Measurements from ENCODE around the gene DYNLT2B.
"Not testable (repeated sequence)": the region's sequence is repeated elsewhere in the genome, so short reads cannot be mapped to it uniquely, and the experiment has no call there.

DYNLT2B gene

DNA sequence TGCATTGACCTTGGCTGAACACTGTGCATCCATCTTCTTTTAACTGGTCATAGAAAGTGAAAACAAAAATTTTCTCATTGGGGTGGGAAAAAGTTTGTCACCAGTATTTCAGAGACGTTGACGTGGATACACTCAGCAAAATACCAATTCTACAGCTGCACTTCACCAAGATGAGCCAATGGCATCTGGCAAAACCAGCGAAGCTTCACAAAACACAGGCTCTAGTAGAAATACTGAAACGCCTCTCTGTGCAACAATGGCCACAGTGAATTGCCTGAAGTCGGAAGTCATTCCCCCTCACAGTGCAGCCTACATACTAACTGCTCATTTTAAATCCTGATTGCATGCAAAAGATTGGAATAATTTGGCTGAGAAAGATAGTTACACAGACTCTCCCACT, 47.5 kb downstream of the DYNLT2B start:
- no peak for DNase-seq (ENCODE audit: low read depth)

DNA sequence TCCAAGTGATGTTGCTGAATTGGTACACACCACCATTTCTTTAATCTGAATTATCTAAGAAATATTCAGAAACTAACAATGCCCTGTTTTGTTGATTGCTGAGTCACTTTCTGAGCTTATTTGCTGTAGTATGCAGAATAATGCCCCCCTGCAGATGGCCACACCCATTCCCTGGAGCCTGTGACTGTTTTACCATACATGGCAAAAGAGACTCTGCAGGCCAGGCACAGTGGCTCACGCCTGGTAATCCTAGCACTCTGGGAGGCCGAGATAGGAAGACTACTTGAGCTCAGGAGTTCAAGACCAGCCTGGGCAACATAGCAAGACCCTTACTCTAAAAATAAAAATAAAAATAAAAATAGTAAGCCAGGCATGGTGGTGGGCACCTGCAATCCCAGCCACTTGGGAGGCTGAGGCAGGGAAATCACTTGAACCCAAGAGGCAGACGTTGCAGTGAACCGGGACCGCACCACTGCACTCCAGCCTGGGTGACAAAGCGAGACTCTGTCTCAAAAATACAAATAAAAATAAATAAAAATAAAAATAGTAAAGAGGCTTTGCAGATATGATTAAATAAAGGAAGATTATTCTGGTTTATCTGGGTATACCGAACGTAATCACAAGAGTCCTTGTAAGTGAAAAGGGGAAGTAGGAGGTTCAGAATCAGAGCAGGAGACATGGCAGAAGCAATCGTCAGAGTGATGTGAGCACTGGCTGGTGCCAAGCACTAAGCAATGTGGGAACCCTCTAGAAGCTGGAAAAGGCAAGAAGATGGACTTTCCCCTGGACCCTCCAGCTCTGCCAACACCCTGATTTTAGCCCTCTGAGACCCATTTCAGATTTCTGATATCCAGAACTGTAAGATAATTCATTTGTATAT, 49.5 kb downstream of the DYNLT2B start:
- peak; percentile 39 for DNase-seq (ENCODE audit: low read depth)

DNA sequence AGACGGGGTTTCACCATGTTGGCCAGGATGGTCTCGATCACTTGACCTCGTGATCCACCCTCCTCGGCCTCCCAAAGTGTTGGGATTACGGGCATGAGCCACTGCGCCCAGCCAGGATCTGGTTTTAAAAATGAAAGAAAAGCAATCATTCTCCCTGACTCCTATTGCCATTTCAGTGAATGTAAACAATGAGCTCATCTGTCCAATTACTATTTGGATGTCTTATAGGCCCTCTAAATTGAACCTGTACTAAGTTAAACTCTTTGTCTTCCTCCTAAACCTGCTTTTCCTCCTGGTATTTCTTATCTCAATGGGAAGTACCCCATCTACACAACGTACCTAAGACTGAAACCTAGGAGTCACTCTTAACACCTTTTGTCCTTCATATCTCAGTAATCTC, 54.2 kb downstream of the DYNLT2B start:
- DNase-seq (ENCODE audit: low read depth) = no peak

DNA sequence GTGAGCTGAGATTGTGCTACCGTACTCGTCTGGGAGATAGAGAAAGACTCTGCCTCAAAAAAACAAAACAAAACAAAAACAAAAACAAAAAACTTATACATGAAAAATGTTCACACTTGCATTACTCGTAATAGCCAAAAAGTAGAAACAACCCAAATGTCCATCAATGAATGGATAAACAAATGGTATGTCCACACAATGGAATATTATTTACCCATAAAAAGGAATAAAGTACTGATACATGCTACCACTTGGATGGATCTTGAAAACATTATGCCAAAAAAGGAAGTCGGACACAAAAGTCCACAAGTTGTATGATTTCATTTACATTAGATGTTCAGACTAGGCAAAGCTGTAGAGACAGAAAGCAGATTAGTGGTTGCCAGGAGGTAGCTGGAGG, 57.3 kb downstream of the DYNLT2B start:
- no peak for DNase-seq (ENCODE audit: low read depth)

DNA sequence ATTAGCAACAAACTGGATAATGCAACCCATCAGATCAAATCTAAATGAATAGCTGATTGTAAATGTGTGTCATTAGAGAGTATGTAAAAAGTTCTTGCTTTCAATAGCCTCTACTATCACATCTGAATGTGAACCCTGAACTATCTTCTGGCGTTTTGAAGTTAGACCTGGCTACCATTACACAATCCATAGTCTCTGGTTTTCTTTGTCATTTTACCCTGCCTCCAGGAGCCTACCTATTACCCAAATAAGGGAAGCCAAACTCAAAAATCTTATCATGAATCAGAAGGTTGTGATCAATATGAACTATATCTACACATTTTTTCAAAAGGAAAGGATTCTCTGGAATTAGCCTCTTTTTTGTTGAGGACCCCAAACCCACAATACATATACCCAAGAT, 62.3 kb downstream of the DYNLT2B start:
- no peak for DNase-seq (ENCODE audit: low read depth)

DNA sequence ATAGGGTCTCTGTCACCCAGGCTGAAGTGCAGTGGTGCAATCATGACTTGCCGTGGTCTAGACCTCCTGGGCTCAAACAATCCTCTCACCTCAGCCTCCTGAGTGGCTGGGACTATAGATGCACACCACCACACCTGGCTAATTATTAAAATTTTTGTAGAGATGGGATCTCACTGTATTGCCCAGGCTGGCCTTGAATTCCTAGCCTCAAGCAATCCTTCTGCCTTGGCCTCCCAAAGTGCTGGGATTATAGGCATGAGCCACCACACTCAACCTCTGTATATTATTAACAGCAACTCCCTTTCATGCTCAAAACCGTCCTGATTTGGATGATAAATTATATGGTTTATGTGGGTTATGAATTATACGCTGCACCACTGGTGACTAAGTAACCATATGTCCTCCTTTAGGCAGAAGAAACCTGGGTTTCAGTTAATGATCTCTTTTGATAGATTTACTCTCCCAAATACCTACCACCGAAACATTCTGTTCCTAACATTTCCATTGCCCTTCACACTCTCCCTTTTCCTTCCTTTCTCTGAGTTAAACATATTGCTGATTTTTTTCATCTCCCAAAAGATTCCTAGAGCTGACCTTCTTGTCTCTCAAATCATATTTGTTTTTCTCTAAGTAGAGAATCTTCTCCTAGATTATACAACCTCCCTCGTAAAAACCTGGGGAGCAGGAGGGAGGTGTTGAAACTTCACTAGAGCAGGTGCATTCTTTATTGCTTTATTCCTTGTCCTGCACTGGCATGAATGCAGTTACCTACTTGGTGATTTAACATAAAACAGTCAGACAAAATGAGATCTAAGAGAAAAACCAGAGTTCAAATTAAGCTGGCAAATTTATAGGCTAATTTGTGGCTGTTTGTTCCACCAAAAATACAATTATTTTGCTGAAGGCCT, 63.4 kb downstream of the DYNLT2B start:
- DNase-seq (ENCODE audit: low read depth) = no peak

DNA sequence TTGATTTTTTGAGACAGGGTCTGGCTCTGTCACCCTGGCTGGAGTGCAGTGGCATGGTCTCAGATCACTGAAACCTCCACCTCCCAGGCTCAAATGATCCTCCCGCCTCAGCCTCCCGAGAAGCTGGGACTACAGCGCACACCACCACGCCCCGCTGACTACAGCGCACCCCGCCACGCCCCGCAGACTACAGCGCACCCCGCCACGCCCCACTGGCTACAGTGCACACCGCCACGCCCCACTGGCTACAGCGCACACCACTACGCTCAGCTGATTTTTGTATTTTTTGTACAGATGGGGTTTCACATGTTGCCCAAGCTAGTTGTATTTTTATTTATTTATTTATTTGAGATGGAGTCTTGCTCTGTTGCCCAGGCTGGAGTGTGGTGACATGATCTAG, 66.1 kb downstream of the DYNLT2B start:
- no peak for DNase-seq (ENCODE audit: low read depth)

DNA sequence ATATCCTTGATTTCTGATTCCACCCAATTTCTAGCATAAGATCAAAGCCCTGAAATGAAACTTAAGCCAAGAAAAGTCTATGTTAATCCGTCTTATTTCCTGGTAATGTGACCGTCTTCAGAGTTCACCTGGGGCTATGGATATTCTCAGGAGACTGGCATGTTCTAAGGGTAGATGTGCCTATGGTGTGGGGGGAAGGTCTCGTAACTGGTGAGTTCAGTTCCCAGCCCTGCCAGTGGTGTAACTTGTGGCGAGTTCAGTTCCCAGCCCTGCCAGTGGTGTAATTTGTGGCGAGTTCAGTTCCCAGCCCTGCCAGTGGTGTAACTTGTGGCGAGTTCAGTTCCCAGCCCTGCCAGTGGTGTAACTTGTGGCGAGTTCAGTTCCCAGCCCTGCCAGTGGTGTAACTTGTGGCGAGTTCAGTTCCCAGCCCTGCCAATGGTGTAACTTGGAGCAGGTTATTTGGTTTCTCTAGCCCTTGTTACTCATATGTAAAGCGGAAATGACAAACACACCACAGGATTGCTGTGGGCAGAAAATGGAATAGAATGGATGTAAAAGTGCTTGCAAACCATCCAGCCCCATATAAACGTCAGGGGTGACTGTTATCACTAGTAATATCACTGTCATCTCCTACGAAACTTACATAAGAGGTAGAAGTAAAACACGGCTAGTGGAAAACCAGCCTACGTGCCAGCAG, 71.3 kb downstream of the DYNLT2B start:
- no peak for DNase-seq (ENCODE audit: low read depth)

DNA sequence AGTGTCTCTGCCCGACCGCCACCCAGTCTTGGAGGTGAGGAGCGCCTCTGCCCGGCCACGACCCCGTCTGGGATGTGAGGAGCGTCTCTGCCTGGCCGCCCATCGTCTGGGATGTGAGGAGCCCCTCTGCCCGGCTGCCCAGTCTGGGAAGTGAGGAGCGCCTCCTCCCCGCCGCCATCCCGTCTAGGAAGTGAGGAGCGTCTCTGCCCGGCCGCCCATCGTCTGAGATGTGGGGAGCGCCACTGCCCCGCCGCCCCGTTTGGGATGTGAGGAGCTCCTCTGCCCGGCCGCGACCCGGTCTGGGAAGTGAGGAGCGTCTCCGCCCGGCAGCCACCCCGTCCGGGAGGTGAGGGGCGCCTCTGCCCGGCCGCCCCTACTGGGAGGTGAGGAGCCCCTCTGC, 73.9 kb downstream of the DYNLT2B start:
- not testable (repeated sequence) for DNase-seq (ENCODE audit: low read depth)

DNA sequence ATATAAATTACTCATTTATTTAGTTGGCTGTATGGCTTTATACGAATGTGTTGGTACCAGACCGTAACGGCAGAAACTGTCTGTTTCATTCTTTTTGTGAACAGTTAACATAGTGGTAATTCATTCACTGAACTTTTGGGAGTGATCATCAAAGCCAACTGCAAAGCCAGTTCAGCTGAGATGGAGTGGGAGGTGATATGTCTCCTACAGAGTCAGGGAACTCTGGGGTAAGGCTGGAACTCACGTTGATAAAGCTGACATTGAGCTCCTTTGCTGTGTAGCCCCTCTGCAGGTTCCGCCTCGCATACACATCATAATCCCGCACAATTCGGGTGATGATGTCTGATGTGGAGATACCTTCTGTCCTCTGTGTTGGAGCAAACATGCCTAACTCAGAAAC, 76.3 kb downstream of the DYNLT2B start:
- no peak for DNase-seq (ENCODE audit: low read depth)

Measured in GM04503 (cell line).